ENCODE measurements around the gene SLC9A9. TPM values are rescaled to one million over a fixed set of nuclear protein-coding genes. Genes with fewer than 3 reads are reported as not detected.

The SLC9A9 gene
- total RNA-seq, 4 donors from 2014 or later: 15.1 to 41.1 (median 20.7) TPM

DNA sequence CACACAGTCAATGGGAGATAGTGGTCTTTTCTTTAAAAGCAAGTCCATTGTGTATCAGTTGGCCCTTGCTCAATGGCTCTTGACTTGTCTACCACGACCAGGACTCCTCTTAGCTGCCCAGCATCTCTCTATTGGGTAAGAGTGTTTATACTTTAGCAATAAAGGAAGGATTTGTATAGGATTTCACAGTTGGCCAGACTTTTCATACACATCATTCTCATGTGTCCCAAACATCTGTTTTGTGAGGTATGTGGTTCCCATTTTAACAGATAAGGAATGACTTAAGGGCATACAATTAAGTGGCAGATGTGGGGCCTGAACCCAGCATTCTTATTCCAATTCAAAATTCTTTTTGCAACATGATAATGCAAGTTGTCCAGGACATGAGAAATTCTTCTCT lies 537.2 kb downstream of the SLC9A9 start:
- TF ChIP-seq, protein P1, sequence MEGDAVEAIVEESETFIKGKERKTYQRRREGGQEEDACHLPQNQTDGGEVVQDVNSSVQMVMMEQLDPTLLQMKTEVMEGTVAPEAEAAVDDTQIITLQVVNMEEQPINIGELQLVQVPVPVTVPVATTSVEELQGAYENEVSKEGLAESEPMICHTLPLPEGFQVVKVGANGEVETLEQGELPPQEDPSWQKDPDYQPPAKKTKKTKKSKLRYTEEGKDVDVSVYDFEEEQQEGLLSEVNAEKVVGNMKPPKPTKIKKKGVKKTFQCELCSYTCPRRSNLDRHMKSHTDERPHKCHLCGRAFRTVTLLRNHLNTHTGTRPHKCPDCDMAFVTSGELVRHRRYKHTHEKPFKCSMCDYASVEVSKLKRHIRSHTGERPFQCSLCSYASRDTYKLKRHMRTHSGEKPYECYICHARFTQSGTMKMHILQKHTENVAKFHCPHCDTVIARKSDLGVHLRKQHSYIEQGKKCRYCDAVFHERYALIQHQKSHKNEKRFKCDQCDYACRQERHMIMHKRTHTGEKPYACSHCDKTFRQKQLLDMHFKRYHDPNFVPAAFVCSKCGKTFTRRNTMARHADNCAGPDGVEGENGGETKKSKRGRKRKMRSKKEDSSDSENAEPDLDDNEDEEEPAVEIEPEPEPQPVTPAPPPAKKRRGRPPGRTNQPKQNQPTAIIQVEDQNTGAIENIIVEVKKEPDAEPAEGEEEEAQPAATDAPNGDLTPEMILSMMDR (IDR thresholded peaks at IDR 0.05; ENCODE audit: low read depth): no peak

DNA sequence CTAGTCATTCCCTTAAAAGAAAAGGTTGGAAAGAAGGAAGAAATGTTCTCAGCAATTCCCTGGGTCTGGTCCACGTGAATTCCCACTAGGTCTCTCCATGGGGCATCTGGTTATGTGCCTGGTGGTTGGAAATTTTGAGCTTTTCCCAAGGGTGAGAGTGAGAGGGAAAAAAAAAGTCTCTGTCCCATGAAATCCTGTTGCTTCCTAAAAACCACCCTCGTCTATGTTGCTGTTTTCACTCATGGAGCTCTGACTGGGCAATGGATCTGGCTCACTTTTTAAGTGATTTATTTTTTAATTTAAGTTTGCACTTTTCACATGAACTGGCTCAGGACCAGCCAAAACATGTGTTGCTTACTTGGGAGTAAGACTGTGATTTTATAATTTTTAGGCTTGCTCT lies 538.6 kb downstream of the SLC9A9 start:
- TF ChIP-seq, protein P1 (IDR thresholded peaks at IDR 0.05; ENCODE audit: low read depth): no peak

DNA sequence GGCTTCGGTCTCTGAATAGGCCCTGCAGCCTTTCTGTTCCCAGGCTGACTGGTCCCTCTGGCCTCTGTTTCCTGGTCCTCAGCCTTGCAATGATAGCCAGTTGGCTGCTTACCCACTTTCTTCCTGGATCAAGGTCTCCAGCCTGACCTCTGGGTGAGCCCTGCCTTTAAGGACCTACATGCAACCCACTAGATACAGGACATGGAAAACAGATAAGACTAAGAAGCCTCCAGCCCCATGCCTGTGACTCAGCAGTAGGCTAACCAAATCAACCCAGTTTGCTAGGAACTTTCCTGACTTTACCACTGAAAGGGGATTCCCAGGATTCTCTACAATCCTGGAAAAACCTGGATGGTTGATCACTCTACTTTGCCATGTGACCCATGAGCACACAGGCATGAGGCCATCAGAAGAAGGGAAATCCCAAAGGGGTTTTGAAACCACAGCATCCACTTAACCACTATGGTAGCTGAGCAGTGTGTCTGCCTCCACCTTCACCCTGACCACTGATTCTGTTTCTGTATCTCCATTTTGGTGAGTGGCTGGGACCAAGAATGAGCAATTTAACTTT lies 540.6 kb downstream of the SLC9A9 start:
- TF ChIP-seq, protein P1 (IDR thresholded peaks at IDR 0.05; ENCODE audit: low read depth): no peak

DNA sequence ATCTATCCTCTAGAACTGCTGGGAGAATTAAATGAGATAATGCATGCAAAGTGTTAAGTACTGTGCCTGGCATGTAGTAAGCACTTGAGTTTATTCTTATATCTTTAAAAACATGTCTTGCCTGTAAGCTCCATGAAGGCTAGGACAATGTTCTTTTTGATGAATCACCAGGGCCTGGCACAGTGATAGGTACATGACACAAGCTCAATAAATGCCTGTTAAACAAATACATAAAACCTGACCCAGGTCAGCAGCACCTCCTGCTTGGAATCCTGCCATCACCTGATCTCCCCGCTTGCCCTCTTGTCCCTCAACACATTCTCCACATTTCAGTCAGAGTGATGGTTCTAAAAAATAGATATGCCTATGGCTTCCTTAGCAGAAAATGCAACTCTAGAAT lies 541.9 kb downstream of the SLC9A9 start:
- TF ChIP-seq, protein P1 (IDR thresholded peaks at IDR 0.05; ENCODE audit: low read depth): no peak

DNA sequence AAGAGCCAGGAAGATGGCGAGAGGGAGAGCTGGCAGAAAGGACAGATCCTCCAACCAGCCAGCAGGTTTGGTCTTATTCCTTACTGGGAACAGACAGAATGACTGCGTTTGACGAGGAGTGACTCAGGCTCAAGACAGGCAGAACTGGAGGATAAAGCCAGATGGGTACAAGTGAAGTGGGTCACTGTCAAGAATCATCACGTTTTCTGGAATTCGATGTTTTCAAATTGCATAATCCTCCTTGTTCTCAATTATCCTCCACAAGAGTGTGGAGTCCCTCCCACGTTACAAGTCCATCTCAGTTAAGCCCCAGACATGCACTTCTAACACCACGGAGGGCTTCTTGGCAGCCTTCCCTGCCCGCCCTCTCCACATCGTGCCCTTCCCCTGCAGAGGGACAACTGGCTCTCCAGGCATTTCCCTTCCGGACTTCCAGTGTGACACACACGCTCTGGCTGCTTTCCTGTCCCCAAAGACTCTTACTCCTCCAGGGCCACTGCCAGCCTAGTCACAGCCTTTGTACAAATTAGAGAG lies 545.6 kb downstream of the SLC9A9 start:
- TF ChIP-seq, protein P1 (IDR thresholded peaks at IDR 0.05; ENCODE audit: low read depth): no peak

DNA sequence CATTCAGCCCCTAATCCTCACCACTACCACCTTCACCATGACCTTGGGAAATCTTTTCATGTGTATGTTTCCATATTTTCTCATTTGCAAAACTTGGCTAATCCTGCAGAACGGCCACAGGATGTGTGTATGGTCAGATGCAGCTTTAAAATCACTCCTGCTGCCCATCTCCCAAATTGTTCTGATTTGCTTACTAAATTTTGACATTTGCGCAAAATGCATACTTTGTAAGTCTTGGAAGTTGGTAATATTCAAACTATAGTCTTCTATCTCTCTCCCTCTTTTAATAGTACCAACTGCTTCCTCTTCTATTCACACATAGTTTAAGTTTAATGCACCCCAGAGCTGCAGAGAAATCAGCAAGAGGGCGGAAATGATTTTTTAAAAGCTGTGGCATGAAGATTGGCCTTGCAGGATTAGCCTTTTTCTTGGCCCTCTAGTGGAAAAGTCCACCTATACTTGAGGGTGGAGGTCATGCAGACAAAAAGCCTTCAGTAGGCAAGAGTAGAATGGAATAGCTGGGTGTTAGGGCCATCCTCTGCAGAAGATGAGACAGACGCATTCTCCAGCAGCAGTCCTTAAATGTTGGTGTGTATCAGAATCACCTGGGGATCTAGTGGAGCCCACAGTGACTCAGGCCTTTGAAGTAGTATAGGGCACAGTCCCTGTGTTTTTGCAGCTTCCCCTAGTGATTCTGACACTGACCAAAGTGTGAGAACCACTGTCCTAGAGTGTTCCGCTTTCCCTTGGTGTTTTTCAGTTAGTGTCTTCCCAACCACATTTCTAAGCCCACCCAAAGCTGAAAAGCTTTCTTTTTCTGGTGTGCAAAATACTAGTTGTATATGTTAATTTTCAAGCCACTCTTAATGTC lies 547.0 kb downstream of the SLC9A9 start:
- TF ChIP-seq, protein P1 (IDR thresholded peaks at IDR 0.05; ENCODE audit: low read depth): no peak

DNA sequence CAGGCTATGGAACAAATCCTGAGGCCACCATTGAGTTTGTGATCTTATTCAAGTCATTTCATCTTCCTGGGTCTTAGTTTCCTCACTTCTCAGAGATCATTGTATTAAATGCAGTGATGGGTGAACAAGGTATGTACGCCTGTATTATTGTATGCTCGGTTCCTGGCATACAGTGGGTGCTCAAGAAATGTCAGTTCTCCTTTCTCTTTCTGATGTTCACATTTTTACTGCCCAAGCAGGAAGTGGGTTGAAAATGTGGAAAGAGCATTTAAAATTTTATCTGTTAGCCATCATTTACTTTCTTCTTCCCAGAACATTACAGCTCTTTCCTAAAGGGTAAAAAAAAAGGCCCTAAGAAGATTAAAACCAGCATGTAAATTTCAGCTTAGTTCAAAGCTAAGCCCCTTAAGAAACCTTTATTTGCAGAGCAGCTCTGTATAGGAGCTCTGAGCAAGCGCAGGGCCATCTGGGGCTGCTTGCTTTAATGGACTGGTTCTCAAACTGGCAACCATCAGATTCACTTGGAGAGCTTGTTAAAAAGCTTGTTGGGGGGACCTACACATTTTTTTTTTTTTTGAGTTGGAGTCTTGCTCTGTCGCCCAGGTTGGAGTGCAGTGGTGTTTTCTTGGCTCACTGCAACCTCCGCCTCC lies 549.3 kb downstream of the SLC9A9 start:
- TF ChIP-seq, protein P1 (IDR thresholded peaks at IDR 0.05; ENCODE audit: low read depth): no peak
